Ishikawa (cell line): ENCODE data around the gene ATP1A2.

ENCODE experiments used
- CEBPB ChIP-seq: IDR thresholded peaks from 2 replicates; pipeline ENCODE4 v1.6.1; 2012
- CREB1 ChIP-seq: IDR thresholded peaks from 2 replicates; pipeline ENCODE4 v1.6.1; 2012; ENCODE audit warnings: low read depth
- EGR1 ChIP-seq: IDR thresholded peaks from 2 replicates; pipeline ENCODE4 v1.6.1; 2012
- EP300 ChIP-seq: IDR thresholded peaks from 2 replicates; pipeline ENCODE4 v1.6.1; 2012; ENCODE audit warnings: borderline replicate concordance
- FOXM1 ChIP-seq: IDR thresholded peaks from 2 replicates; pipeline ENCODE4 v1.6.1; 2012; ENCODE audit warnings: low read depth, borderline replicate concordance
- NFIC ChIP-seq: IDR thresholded peaks from 2 replicates; pipeline ENCODE4 v1.6.1; 2012
- RAD21 ChIP-seq: IDR thresholded peaks from 2 replicates; pipeline ENCODE4 v1.6.1; 2012; ENCODE audit warnings: low read depth
- TAF1 ChIP-seq: IDR thresholded peaks from 2 replicates; pipeline ENCODE4 v1.6.1; 2012; ENCODE audit warnings: low read depth, mild to moderate bottlenecking
- TCF12 ChIP-seq: IDR thresholded peaks from 2 replicates; pipeline ENCODE4 v1.6.1; 2012; ENCODE audit warnings: low read depth
- TEAD4 ChIP-seq: IDR thresholded peaks from 2 replicates; pipeline ENCODE4 v1.6.1; 2012
- YY1 ChIP-seq: IDR thresholded peaks from 2 replicates; pipeline ENCODE4 v1.6.1; 2012; ENCODE audit warnings: low read depth
- ZBTB7A ChIP-seq: IDR thresholded peaks from 2 replicates; pipeline ENCODE4 v1.6.1; 2012; ENCODE audit warnings: low read depth
- TF ChIP-seq, protein P1 (sequence below): IDR thresholded peaks from 2 replicates; pipeline ENCODE4 v1.6.1; 2012
- TF ChIP-seq, protein P2 (sequence below): IDR thresholded peaks from 2 replicates; pipeline ENCODE4 v1.6.1; 2012; ENCODE audit warnings: low read depth, mild to moderate bottlenecking
- TF ChIP-seq, protein P3 (sequence below): IDR thresholded peaks from 2 replicates; pipeline ENCODE4 v1.6.1; 2012

Gene ATP1A2

DNA sequence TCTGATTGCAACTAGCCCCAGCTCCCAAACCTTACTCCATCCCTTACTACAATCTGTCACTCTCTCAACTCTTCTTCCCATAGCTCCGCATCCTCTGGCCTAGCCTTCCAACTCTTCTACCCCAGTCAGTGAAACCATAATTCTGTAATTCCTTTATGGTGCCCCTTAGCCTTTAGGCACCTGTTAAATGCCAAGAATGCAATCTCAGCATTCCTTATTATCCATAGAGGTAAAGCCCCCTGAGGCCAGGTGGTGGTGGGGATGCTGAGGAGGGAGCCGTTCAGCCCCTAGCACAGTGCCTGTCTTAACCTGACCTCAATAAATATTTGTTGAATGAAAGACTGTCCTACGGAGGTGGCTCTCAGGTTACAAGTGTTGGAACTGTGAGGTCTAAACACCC, 14.0 kb downstream of the ATP1A2 start:
- TF ChIP-seq TCF12 (no peak), RAD21 (no peak), TAF1 (no peak), EGR1 (no peak)
- TF ChIP-seq, protein P1, sequence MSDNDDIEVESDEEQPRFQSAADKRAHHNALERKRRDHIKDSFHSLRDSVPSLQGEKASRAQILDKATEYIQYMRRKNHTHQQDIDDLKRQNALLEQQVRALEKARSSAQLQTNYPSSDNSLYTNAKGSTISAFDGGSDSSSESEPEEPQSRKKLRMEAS, result no peak

DNA sequence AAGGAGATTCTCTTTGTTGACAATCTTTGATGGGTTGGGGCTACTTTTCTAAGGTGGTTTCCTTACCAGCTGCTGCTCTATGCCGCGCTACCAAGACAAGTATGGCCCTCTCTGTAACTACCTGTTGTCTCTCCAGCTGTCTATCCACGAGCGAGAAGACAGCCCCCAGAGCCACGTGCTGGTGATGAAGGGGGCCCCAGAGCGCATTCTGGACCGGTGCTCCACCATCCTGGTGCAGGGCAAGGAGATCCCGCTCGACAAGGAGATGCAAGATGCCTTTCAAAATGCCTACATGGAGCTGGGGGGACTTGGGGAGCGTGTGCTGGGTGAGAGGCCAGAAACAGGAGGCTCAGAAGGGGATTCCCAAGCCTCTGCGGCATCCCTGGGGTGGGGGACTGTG, 14.4 kb downstream of the ATP1A2 start:
- TF ChIP-seq TCF12, result no peak
- TF ChIP-seq FOXM1, result no peak
- no peak for TF ChIP-seq TEAD4
- TF ChIP-seq YY1, result no peak
- no peak for TF ChIP-seq CREB1
- TF ChIP-seq, protein P1, result no peak
- TF ChIP-seq, protein P2, sequence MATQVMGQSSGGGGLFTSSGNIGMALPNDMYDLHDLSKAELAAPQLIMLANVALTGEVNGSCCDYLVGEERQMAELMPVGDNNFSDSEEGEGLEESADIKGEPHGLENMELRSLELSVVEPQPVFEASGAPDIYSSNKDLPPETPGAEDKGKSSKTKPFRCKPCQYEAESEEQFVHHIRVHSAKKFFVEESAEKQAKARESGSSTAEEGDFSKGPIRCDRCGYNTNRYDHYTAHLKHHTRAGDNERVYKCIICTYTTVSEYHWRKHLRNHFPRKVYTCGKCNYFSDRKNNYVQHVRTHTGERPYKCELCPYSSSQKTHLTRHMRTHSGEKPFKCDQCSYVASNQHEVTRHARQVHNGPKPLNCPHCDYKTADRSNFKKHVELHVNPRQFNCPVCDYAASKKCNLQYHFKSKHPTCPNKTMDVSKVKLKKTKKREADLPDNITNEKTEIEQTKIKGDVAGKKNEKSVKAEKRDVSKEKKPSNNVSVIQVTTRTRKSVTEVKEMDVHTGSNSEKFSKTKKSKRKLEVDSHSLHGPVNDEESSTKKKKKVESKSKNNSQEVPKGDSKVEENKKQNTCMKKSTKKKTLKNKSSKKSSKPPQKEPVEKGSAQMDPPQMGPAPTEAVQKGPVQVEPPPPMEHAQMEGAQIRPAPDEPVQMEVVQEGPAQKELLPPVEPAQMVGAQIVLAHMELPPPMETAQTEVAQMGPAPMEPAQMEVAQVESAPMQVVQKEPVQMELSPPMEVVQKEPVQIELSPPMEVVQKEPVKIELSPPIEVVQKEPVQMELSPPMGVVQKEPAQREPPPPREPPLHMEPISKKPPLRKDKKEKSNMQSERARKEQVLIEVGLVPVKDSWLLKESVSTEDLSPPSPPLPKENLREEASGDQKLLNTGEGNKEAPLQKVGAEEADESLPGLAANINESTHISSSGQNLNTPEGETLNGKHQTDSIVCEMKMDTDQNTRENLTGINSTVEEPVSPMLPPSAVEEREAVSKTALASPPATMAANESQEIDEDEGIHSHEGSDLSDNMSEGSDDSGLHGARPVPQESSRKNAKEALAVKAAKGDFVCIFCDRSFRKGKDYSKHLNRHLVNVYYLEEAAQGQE, result no peak
- TF ChIP-seq ZBTB7A, result no peak
- no peak for TF ChIP-seq EP300
- TF ChIP-seq, protein P3, sequence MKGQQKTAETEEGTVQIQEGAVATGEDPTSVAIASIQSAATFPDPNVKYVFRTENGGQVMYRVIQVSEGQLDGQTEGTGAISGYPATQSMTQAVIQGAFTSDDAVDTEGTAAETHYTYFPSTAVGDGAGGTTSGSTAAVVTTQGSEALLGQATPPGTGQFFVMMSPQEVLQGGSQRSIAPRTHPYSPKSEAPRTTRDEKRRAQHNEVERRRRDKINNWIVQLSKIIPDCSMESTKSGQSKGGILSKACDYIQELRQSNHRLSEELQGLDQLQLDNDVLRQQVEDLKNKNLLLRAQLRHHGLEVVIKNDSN, result no peak
- TF ChIP-seq CEBPB, result no peak

DNA sequence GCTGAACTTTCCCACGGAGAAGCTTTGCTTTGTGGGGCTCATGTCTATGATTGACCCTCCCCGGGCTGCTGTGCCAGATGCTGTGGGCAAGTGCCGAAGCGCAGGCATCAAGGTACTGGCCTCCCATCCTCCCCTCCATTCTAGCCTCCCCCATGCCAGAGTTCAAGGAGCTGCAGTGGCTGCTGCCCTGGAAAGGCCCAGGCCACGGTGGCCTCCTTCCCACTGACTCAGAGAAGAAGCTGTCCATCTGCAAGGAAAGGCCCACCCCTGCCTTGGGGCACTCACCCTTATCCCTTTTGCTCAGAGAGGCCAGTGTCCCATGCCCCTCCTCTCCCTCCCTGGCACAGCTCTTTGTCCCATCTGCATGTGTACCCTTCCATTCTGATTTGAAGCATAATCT, 14.9 kb downstream of the ATP1A2 start:
- TF ChIP-seq TEAD4 (no peak), TCF12 (no peak), FOXM1 (no peak), NFIC (no peak), ZBTB7A (no peak), TAF1 (no peak)

DNA sequence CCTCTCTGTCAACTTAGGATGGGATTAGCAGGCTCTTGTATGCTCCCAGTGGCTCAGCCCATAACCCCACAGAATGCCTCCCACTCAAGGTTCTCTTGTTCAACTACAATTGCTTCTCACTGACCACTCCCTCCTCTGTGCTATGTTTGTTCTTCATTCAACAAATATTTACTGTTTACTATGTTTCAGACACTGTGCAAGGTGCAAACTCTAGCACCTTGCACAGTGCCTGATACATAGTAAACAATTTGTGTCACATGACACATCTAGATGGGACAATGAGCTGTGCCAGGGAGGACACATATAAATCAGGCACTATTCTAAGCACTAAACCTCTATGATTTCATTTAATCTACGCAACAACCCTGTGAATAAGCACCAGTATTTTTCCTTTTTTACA, 15.4 kb downstream of the ATP1A2 start:
- no peak for TF ChIP-seq RAD21
- no peak for TF ChIP-seq YY1
- TF ChIP-seq, protein P1, result no peak
- no peak for TF ChIP-seq CREB1
- no peak for TF ChIP-seq ZBTB7A
- TF ChIP-seq, protein P3, result no peak
- no peak for TF ChIP-seq CEBPB
- TF ChIP-seq TEAD4, result no peak
- TF ChIP-seq NFIC, result no peak
- TF ChIP-seq, protein P2, result no peak
- TF ChIP-seq EGR1, result no peak
- no peak for TF ChIP-seq FOXM1
- no peak for TF ChIP-seq EP300
- no peak for TF ChIP-seq TAF1
- TF ChIP-seq TCF12, result no peak

DNA sequence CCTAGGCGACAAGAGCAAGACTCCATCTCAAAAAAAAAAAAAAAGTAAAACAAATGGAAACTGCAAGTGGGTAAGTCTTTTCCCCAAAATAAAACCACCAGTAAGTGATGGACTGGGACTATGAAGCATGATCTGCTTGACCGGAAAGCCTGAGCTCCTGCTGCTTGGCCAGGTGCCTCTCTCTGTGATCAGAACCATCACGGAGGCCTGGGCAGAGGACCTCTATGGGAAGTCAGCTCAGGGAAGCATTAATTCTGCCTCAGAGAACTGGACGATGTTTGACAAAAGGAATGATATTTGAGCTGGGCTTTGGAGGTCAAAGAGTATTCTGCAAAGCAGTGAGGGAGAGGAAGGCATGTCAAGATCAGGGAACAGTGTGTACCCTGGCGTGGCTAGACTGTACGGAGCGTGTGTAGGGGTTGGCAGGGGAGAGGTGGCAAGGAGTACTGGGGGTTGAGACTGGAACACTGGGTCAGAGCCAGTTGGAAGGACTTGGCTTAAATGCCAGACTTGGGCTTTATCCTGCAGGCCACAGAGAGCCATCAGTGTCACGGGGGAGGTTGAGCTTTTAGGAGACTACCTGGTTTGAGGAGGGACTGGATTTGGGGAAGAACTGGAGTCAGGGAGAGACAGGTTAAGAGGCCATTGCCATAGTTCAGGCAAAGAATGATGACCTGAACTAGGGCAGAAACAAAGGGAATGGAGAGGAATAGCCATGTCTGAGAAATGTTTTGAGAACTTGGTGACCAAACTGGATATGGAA, 16.4 kb downstream of the ATP1A2 start:
- TF ChIP-seq TCF12 (no peak), YY1 (no peak), CREB1 (no peak), NFIC (no peak), CEBPB (no peak), TAF1 (no peak), TEAD4 (no peak), ZBTB7A (no peak), EGR1 (no peak), FOXM1 (no peak), RAD21 (no peak), EP300 (no peak)
- TF ChIP-seq, protein P3, result no peak
- TF ChIP-seq, protein P1, result no peak
- TF ChIP-seq, protein P2, result no peak
